CMK (cell line): ENCODE measurements around the gene SCN9A.
"Not testable (repeated sequence)": the region's sequence is repeated elsewhere in the genome, so short reads cannot be mapped to it uniquely, and the experiment has no call there.

Source experiments
- DNase-seq: peaks from one replicate; pipeline ENCODE4 v3.0.0-alpha.2; 2010; ENCODE audit warnings: low read depth

Gene SCN9A

DNA sequence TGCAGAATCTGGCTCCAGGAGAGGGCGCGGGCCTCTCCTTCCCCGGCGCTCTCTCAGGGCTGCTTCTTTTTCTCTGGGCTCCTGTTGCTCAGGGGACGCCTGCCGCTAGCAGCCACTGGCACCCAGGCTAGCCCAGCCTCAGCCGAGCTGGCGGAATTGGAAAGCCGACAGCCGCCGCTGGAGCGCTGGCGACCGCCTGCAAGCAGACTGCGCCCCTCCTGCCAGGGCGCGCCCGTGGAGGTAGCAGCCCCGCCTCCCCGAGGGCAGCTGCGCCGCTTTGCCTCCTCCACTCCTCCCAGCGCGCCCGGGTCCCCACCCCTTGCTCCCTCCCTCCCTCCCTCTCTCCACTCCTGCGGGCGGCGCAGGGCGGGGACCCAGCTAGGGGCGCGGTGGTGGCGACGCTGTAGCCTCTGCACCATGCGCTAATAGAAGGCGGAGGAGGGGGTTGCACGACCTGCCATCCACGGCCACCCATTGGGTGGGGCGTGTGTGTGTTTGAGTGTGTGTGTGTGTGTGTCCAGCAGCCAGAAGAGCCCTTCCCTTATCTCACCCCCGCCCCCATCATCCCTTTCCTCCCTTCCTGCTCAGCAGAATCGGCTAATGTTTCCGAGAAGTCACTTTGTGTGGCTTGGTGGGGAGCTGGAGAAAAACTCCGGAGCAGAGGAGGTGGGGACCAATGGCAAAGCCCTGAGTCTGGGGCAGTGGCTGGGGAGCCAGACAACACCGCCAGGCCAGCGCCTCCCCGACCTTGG, at the start of gene SCN9A:
Gene SCN9A (minus strand): TSS at position 209 of the 752 bp plus-strand sequence. CDS start 64,188 bp downstream, outside the sequence.
- DNase-seq: peak; percentile 85

GRCh38 chr2:166424841-166425240, 49.1 kb upstream of the SCN9A start:
- no peak for DNase-seq

DNA sequence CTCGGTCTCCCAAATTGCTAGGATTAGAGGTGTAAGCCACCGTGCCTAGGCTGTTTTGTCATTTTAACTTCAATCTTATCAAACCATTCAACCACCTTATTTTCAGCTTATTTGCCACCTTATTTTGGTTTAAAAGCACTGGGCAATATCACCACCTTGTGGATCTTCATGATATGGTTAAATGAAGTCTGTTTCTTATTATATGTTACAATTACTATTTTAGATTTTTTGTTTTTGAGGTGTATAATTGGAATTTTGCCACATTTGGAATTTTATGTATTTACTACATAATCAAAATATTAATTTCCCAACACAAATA, 43.8 kb upstream of the SCN9A start:
- DNase-seq: no peak

DNA sequence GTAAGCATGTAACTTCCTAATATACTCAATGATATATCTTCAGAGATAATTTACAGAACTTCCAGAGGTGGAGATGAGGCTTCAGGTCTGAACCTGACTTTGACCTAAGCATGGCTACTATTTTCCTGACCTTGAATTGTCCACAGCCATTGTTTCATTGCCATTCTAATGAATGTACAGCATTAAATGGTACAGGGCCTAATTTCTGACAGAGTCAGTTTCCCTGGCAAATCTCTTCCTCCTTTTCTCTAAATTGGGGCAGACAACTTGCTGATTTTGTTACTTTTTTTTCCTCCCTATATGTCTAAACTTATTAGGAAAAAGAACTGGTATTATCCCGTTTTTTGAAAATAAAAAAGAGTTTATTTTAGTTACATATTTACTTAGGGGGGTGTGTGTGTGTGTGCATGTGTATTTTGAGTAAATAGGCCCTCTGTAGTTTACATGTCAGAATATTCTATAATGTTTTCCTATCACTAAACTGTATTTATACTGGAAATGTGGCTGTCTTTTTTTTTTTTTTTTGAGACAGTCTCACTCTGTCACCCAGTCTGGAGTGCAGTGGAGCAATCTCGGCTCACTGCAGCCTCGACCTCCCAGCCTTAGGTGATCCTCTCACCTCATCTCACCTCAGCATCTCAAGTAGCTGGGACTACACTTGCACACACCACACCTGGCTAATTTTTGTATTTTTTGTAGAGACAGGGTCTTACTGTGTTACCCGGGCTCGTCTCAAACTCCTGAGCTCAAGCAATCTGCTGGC, 43.3 kb upstream of the SCN9A start:
- DNase-seq: no peak

GRCh38 chr2:166417669-166418068, 41.9 kb upstream of the SCN9A start:
- DNase-seq: no peak

DNA sequence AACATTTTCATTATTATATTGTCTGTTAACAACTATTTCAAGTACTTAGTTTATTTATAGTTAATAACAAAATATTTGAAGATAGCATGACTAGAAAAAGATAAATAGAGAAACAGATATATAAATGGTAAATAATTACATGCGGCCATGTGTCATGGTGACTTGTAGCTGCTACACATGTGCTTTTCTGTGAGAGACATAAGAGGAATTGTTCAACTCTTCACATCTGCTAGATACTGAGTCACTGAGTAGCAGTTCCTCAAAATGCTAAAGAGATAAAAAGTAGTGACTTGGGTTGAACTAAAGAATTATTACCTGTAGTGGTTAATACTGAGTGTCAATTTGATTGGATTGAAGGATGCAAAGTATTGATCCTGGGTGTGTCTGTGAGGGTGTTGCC, 37.5 kb upstream of the SCN9A start:
- no peak for DNase-seq

DNA sequence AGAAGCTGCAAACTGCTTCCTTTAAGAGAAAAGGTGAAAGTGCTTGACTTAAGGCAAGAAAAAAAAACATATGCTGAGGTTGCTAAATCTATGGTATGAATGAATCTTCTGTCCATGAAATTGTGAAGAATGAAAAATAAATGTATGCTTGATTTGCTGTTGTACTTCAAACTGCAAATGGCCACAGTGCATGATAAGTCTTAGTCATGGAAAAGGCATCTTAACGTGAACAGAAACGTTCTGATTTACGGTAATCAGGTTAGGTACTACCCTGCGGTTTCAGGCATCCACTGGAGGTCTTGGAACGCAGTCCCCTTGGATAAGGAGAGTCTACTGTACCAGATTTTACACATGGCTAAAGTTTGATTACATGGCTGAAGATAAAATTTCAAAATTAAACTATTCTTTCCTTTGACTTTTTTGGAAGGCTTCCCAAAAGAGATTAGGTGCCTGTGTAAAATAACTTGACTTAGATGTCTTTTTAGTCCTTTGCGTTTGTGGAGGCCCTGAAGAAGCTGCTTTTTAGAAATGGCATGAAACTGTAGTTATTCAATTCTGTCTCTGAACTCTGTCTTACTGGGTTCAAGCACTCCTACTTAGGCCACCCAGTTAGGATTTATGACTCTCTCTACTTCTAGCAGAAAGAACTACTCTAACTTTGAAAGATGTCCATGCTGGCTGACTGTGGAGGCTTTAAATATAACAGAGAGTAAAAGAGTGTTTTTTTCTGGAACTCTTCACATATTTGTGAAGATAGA, 35.9 kb upstream of the SCN9A start:
- no peak for DNase-seq

DNA sequence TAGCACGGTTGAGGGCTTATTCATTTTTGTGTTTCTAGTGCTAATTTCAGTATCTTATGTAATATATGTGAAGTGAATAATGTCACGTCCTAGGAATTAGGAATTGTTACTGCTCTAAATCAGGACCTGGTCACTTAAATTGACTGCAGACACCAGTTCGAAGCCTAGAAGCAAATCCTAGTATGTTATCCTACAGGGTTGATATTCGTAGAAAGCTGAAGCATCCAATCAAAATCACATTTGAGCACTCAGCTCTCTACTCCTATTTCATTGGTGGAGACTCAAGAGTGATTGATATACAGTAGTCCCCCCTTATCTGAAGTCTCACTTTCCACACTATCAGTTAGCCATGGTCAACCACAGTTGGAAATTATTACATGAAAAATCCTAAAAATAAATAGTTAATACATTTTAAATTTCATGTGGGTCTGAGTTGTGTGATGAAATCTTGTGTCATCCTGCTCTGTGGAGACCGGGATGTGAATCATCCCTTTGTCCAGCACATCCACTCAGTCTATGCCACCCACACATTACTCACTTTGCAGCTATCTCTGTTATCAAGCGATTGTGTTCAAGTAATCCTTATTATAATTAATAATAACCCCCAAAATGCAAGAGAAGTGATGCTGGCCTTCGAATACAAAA, 35.2 kb upstream of the SCN9A start:
- no peak for DNase-seq

DNA sequence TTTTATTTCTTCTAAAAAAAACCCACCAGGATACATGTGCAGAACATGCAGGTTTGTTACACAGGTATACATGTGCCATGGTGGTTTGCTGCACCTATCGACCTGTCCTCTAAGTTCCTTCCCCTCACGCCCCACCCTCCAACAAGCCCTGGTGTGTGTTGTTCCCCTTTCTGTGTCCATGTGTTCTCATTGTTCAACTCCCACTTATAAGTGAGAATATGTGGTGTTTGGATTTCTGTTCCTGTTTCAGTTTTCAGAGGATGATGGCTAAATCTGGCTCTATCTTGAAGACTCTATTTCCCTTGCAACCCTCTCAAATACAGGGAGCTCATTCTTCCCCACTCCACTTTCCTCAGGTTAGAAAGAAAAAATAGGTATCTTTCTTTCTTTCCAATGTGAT, 32.0 kb upstream of the SCN9A start:
- not testable (repeated sequence) for DNase-seq

DNA sequence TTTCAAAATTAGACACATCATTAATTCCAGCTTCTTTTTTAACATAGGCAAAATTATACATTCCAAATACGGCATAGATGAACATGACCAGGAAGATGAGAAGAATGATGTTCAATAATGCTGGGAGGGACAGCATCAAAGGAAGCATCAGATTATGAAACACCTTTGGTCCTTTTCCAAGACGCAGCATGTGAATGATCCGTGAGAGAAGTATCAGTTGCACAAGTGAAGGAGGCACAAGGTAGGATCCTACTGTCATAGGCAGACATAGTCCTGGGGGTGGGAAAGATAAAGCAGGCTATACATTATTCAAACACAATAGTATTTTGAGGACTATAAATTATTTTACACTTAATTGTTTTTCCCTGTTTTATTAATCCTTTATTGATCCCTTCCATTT, 30.6 kb upstream of the SCN9A start:
- no peak for DNase-seq

GRCh38 chr2:166405569-166405926, 29.8 kb upstream of the SCN9A start:
- DNase-seq: no peak

- DNase-seq: no peak
These were observed 29.3 kb upstream of the SCN9A start for GRCh38 chr2:166404831-166405568.

DNA sequence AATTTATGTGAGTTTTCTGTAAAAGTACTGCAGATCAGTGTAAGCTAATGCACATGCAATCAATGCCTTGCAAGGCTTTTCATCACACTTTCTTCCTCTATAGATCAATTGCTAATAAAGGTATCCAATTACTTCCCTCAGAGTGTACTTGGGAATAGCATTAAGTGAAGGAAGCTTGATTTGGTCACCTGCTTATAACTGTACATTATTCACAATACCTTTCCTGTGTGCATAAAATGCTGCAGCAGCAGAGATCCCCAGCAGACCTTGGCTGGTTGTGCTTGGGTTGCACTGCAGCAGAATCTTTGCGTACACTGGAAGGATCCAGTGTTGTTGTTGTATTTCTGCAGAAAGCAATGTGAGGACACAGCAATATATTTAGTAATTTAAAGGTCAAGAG, 18.5 kb upstream of the SCN9A start:
- DNase-seq: no peak

- DNase-seq: no peak
These were observed 17.3 kb upstream of the SCN9A start for GRCh38 chr2:166393008-166393407.

DNA sequence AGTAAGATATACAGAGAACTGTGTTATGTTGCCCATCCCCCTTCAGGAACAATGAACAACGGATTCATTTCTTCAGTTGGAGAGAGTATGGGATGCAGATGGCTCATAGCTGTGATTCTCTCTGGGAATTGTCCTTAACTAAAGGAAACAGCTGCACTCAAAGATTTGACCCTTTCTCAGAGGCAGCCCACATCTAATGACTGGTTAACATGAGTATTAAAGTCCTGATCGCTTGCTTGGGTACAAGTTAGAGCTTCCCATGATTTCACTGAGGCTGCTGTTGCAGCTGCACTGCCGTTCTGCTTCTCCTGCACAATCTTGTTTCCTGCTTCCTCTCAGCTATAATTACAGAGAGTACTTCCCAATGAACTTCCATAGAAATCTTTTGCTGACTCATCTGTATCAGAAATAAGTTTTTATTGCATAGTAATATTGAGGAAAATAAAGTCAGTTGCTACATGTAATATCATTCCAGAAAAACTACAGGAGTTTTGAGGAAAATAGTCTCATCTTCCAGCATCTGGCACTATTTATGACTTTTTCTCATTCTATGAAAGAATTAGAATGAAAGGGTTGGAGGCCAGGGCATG, 12.8 kb upstream of the SCN9A start:
- DNase-seq: no peak

DNA sequence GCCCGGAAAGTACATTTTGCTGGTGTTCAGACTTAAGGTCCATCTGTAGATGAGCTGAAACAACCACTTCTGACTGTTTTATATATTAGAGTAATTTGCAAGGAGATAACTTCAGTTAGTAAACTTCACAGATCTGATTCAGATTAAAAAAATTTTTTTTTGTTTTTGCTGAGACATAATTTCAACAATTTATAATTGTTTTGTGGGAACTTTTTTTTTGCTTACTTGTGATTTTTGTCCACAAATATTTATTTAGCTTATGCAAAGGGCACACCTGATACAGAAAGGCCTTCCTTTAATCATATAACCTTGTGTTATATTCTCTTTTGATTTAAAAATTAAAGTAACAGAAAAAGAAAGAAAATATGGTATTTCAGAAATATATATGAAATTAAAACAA, 9.6 kb upstream of the SCN9A start:
- DNase-seq: no peak

- DNase-seq: no peak
These were observed 9.0 kb upstream of the SCN9A start for GRCh38 chr2:166384774-166385173.

DNA sequence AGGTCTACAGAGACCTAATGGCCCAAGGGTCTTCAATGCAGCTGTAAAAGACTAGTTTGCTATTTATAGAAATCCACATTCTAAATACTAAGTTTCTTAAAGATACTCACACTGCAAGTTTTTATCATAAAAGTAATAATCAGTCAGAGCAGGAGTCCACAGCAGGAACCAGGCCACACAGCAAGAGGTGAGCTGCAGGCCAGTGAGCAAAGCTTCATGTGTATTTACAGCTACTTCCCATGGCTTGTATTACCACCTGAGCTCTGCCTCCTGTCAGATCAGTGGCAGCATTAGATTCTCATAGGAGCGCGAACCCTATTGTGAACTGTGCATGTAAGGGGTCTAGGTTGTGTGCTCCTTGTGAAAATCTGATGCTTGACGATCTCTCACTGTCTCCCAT, 6.7 kb upstream of the SCN9A start:
- no peak for DNase-seq

DNA sequence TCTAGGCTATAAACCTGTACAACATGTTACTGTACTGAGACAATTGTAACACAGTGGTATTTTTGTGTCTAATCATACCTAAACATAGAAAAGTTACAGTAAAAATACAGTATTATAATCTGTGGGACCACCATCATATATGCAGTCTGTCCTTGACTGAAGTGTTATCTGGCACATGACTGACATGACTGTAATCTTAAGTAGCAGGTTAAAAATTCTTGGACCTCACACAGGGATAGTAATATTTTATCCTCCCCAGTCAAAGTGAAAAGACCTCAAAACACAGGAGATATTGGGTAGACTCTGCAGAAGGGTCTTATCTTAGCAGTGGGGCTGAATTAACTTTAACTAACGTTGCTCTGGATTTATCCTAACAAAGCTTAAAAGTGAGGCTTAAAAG, 4.9 kb upstream of the SCN9A start:
- DNase-seq: no peak

GRCh38 chr2:166376873-166377272, 1.1 kb upstream of the SCN9A start:
- no peak for DNase-seq

GRCh38 chr2:166376488-166376828, 714 bp upstream of the SCN9A start:
- no peak for DNase-seq
